Endothelial cell of umbilical vein (primary cell): ENCODE results near the gene PPFIBP2.

Source experiments
- EZH2 ChIP-seq: IDR thresholded peaks from 2 replicates; pipeline ENCODE4 v1.6.1; 2012; ENCODE audit warnings: borderline replicate concordance, low read depth, mild to moderate bottlenecking, moderate library complexity, low read length, inconsistent platforms; ENCODE audit not compliant: severe bottlenecking
- FOS ChIP-seq: IDR thresholded peaks from 2 replicates; pipeline ENCODE4 v1.6.1; 2011; ENCODE audit warnings: mild to moderate bottlenecking, low read length, moderate library complexity, borderline replicate concordance; ENCODE audit not compliant: insufficient read depth
- GATA2 ChIP-seq: IDR thresholded peaks from 2 replicates; pipeline ENCODE4 v1.7.0; 2011; ENCODE audit warnings: low read depth, mild to moderate bottlenecking, moderate library complexity, mixed read lengths, low read length; ENCODE audit not compliant: insufficient read length, insufficient read depth
- JUN ChIP-seq: IDR thresholded peaks from 2 replicates; pipeline ENCODE4 v1.6.1; 2011; ENCODE audit warnings: borderline replicate concordance, low read depth; ENCODE audit not compliant: insufficient read length, insufficient read depth
- MYC ChIP-seq: IDR thresholded peaks from one replicate; pipeline ENCODE4 v1.6.1; 2011; ENCODE audit warnings: mild to moderate bottlenecking, low read depth, low read length
- POLR2A ChIP-seq: IDR thresholded peaks from 2 replicates; pipeline ENCODE4 v1.6.1; 2012; ENCODE audit warnings: low read depth, mild to moderate bottlenecking, control low read depth, low read length
- POLR2AphosphoS5 ChIP-seq: IDR thresholded peaks from 2 replicates; pipeline ENCODE4 v1.6.1; 2012; ENCODE audit warnings: low read depth, mild to moderate bottlenecking, control low read depth, low read length, moderate library complexity; ENCODE audit not compliant: insufficient read depth
- TF ChIP-seq, protein P1 (sequence below), 2 donors: IDR thresholded peaks; 1 replicate in 1 of 2; 2 replicates in 1 of 2; pipeline ENCODE4 v1.5.1; 2011; ENCODE audit warnings: low read length in 2 of 2, mild to moderate bottlenecking in 2 of 2, moderate library complexity in 2 of 2, control low read depth in 1 of 2, inconsistent platforms in 1 of 2, low read depth in 1 of 2; ENCODE audit not compliant: insufficient read depth in 1 of 2; ENCODE audit errors: extremely low read depth in 1 of 2
- TF ChIP-seq, protein P2 (sequence below): IDR thresholded peaks from 2 replicates; pipeline ENCODE4 v1.6.1; 2011; ENCODE audit not compliant: insufficient read depth, insufficient read length

DNA sequence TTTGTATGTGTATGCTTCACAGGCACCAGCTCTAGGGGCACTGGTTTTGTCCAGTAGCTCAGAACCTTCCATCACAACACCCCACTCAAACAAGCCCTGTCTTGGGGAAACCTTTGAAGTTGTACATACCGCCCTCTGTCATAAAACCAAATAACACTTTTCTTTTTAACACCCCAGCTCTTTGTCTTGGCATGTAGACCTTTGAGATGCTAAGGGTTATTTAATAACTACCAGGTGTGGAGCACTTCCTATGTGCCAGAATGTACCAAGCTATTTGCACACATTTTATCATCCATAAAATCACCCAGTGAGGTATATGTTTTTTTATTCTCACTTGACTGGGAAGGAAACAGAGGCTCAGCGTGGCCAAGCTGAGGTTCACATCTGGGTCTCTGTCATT is 108.9 kb downstream of the PPFIBP2 start:
- TF ChIP-seq POLR2A = no peak
- TF ChIP-seq, protein P1, sequence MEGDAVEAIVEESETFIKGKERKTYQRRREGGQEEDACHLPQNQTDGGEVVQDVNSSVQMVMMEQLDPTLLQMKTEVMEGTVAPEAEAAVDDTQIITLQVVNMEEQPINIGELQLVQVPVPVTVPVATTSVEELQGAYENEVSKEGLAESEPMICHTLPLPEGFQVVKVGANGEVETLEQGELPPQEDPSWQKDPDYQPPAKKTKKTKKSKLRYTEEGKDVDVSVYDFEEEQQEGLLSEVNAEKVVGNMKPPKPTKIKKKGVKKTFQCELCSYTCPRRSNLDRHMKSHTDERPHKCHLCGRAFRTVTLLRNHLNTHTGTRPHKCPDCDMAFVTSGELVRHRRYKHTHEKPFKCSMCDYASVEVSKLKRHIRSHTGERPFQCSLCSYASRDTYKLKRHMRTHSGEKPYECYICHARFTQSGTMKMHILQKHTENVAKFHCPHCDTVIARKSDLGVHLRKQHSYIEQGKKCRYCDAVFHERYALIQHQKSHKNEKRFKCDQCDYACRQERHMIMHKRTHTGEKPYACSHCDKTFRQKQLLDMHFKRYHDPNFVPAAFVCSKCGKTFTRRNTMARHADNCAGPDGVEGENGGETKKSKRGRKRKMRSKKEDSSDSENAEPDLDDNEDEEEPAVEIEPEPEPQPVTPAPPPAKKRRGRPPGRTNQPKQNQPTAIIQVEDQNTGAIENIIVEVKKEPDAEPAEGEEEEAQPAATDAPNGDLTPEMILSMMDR (IDR thresholded peaks at IDR 0.05; ENCODE audit: extremely low read depth in 1 of 2, insufficient read depth in 1 of 2, low read depth in 1 of 2, low read length in 2 of 2) = no peak
- no peak for TF ChIP-seq POLR2AphosphoS5
- no peak for TF ChIP-seq EZH2
- no peak for TF ChIP-seq GATA2
- TF ChIP-seq MYC = no peak
- TF ChIP-seq, protein P2, sequence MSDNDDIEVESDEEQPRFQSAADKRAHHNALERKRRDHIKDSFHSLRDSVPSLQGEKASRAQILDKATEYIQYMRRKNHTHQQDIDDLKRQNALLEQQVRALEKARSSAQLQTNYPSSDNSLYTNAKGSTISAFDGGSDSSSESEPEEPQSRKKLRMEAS = no peak
- TF ChIP-seq JUN = no peak
- no peak for TF ChIP-seq FOS
